A549 (cell line): ENCODE results near the gene LRRFIP2. TPM values are rescaled to one million over a fixed set of nuclear protein-coding genes. Genes with fewer than 3 reads are reported as not detected.
A peak's percentile ranks its signal among the peaks of the same experiment; 100 is the strongest.

Source experiments
- ATAC-seq, 2 experiments: fragments of 200-7000 bp in 1 of 2; fragments of >200 bp in 1 of 2; cut with Nextera tagmentation in 1 of 2; cut with Tn5 transposase in 1 of 2; 3 replicates each; pipeline versions ENCODE4 v1.8.0 to v1.9.1; 2018 to 2020; ENCODE audit warnings: mild to moderate bottlenecking in 1 of 2, moderate library complexity in 1 of 2
- CTCF ChIA-PET: fragments of 300-600 bp; sonication (Branson Sonifier 250); formaldehyde crosslinking; extraction: SDS; loops from one replicate; lab custom pipeline; 2021; ENCODE audit warnings: antibody characterized with exemption, inconsistent platforms; lab: Yijun Ruan, JAX
- POLR2A ChIA-PET: fragments of 350-600 bp; formaldehyde crosslinking; extraction: SDS; loops from one replicate; lab custom pipeline; 2021; ENCODE audit warnings: antibody characterized with exemption, inconsistent platforms; lab: Yijun Ruan, JAX
- DNase-seq, 2 experiments: peaks; one replicate each; pipeline versions ENCODE4 v3.0.0 to v3.0.0-alpha.2; 2011 to 2016; ENCODE audit warnings: low read depth in 1 of 2, low spot score in 1 of 2
- FAIRE-seq: peaks from 2 replicates; lab custom pipeline; 2011; peaks lifted over from hg19 to GRCh38; lab: Jason Lieb, UNC
- H3K27ac ChIP-seq, 2 experiments: fragments of >200 bp; sonication (Bioruptor Twin); formaldehyde crosslinking; 3 replicates each; pipeline ENCODE4 v1.5.1; 2016 to 2017
- H3K4me1 ChIP-seq: fragments of >200 bp; sonication (Bioruptor Twin); formaldehyde crosslinking; 3 replicates; pipeline ENCODE4 v1.6.1; 2016
- H3K4me2 ChIP-seq: fragments of >200 bp; sonication (Bioruptor Twin); formaldehyde crosslinking; 3 replicates; pipeline ENCODE4 v1.6.1; 2016
- H3K4me3 ChIP-seq: fragments of >200 bp; sonication (Bioruptor Twin); formaldehyde crosslinking; 3 replicates; pipeline ENCODE4 v1.5.1; 2016
- H3K9me3 ChIP-seq: fragments of >200 bp; sonication (Bioruptor Twin); formaldehyde crosslinking; 3 replicates; pipeline ENCODE4 v1.6.1; 2016
- BHLHE40 ChIP-seq: IDR thresholded peaks from 2 replicates; pipeline ENCODE4 v1.6.1; 2012; ENCODE audit warnings: low read depth, low read length, inconsistent platforms
- CEBPB ChIP-seq, 2 experiments: fragments of >200 bp in 1 of 2; sonication (Bioruptor Twin) in 1 of 2; formaldehyde crosslinking in 1 of 2; IDR thresholded peaks; 2 replicates each; pipeline ENCODE4 v1.6.1; 2012 to 2016
- CHD4 ChIP-seq: fragments of 200-600 bp; sonication (generic); IDR thresholded peaks from 2 replicates; pipeline ENCODE4 v1.6.1; 2016; ENCODE audit warnings: antibody characterized with exemption, mild to moderate bottlenecking, borderline replicate concordance
- EHF ChIP-seq: fragments of 250-450 bp; sonication (Bioruptor Pico); IDR thresholded peaks from 2 replicates; pipeline ENCODE4 v1.5.0; 2020; ENCODE audit warnings: mild to moderate bottlenecking
- EP300 ChIP-seq, 2 experiments: fragments of >200 bp; sonication (Bioruptor Twin); formaldehyde crosslinking; IDR thresholded peaks; 2 replicates in 1 of 2; 3 replicates in 1 of 2; pipeline ENCODE4 v1.6.1; 2016 to 2017
- GATA3 ChIP-seq: IDR thresholded peaks from 2 replicates; pipeline ENCODE4 v1.6.1; 2012; ENCODE audit warnings: borderline replicate concordance
- HOXB13 ChIP-seq: fragments of 250-450 bp; sonication (Bioruptor Pico); IDR thresholded peaks from 2 replicates; pipeline ENCODE4 v1.5.0; 2020; ENCODE audit warnings: low read depth, mild to moderate bottlenecking, moderate library complexity
- JUNB ChIP-seq: fragments of >200 bp; sonication (Bioruptor Twin); formaldehyde crosslinking; IDR thresholded peaks from 2 replicates; pipeline ENCODE4 v1.6.1; 2016
- KDM5A ChIP-seq: fragments of 200-600 bp; sonication (generic); IDR thresholded peaks from 2 replicates; pipeline ENCODE4 v1.6.1; 2016; ENCODE audit warnings: antibody characterized with exemption, mild to moderate bottlenecking
- MAFK ChIP-seq: fragments of 450-650 bp; IDR thresholded peaks from 2 replicates; pipeline ENCODE4 v1.6.1; 2014; ENCODE audit not compliant: partially characterized antibody
- MAZ ChIP-seq: fragments of 150-350 bp; IDR thresholded peaks from 2 replicates; pipeline ENCODE4 v1.6.1; 2014; ENCODE audit warnings: antibody characterized with exemption, low read depth, low read length, borderline replicate concordance
- RCOR1 ChIP-seq: fragments of 150-350 bp; IDR thresholded peaks from 2 replicates; pipeline ENCODE4 v1.6.1; 2014; ENCODE audit warnings: antibody characterized with exemption, low read length, low read depth
- RNF2 ChIP-seq: fragments of 200-600 bp; sonication (generic); IDR thresholded peaks from 2 replicates; pipeline ENCODE4 v1.6.1; 2016; ENCODE audit warnings: low read depth, mild to moderate bottlenecking, antibody characterized with exemption, moderate library complexity, borderline replicate concordance
- SMC3 ChIP-seq: fragments of >200 bp; sonication (Bioruptor Twin); formaldehyde crosslinking; IDR thresholded peaks from 3 replicates; pipeline ENCODE4 v1.6.1; 2018; ENCODE audit warnings: inconsistent platforms
- TFCP2L1 ChIP-seq: fragments of 250-450 bp; sonication (Bioruptor Pico); IDR thresholded peaks from 2 replicates; pipeline ENCODE4 v1.5.0; 2021; ENCODE audit warnings: mild to moderate bottlenecking
- ZC3H11A ChIP-seq: fragments of 450-650 bp; IDR thresholded peaks from 2 replicates; pipeline ENCODE4 v1.6.1; 2014; ENCODE audit warnings: antibody characterized with exemption, mild to moderate bottlenecking
- ZSCAN20 ChIP-seq: fragments of 250-450 bp; sonication (Bioruptor Pico); IDR thresholded peaks from 2 replicates; pipeline ENCODE4 v1.8.0; 2022; ENCODE audit warnings: mild to moderate bottlenecking, moderate library complexity
- WGBS: methylation state at CpG from one replicate; pipeline ENCODE4 v1.1.6; 2017; ENCODE audit errors: missing lambda C conversion rate; 5-methylcytosine and 5-hydroxymethylcytosine counted together
- polyA plus RNA-seq, 4 experiments: library from polyadenylated mRNA; depleted of rRNA in 3 of 4; stranded (reverse); fragments of >200 nt; fragmentation: RNase III in 1 of 4; extraction: RNeasy Plus Mini Kit Qiagen cat#74134 plus additional on column Dnase treatment in 1 of 4; gene quantifications; 2 replicates in 3 of 4; 3 replicates in 1 of 4; pipeline ENCODE4 v1.2.3, GENCODE V29; 2011 to 2017
- TF ChIP-seq, protein P1 (sequence below): fragments of 250-450 bp; sonication (Bioruptor Pico); IDR thresholded peaks from 2 replicates; pipeline ENCODE4 v1.5.0; 2020; ENCODE audit warnings: low read depth, mild to moderate bottlenecking, moderate library complexity
- TF ChIP-seq, protein P2 (sequence below): IDR thresholded peaks from 2 replicates; pipeline ENCODE4 v1.6.1; 2012; ENCODE audit warnings: low read depth, borderline replicate concordance
- TF ChIP-seq, protein P3 (sequence below): fragments of 150-350 bp; IDR thresholded peaks from 2 replicates; pipeline ENCODE4 v1.6.1; 2014; ENCODE audit warnings: low read depth, mild to moderate bottlenecking, low read length
- TF ChIP-seq, protein P4 (sequence below): IDR thresholded peaks from 2 replicates; pipeline ENCODE4 v1.6.1; 2012
- TF ChIP-seq, protein P5 (sequence below): fragments of 450-650 bp; IDR thresholded peaks from 2 replicates; pipeline ENCODE4 v1.6.1; 2014; ENCODE audit warnings: antibody characterized with exemption
- TF ChIP-seq, protein P6 (sequence below): fragments of >200 bp; sonication (Bioruptor Twin); formaldehyde crosslinking; IDR thresholded peaks from 2 replicates; pipeline ENCODE4 v1.6.1; 2016

The LRRFIP2 gene
- polyA plus RNA-seq, 2 of the 4 experiments (the other 2 are of a cell fraction) = 48.0 to 66.4 TPM

DNA sequence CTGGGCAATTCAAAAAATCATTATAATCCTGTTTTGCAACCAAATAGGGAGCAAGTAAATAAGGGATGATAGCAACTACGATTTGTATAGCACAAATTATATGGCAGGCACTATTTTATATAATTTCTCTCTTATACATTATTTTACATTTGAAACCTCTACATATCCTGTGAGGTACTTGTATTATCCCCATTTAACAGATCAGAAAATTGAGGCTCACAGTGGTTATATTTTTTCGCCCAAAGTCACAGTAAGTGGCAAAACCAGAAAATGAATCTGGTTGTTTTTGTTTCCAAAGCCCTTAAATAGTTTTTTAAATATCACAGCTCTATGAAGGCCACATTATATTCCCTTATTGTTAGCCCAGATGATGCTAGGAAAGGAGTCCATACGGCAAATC, 106.8 kb downstream of the LRRFIP2 start:
- no peak for ATAC-seq
- Histone ChIP-seq H3K27ac (no peak overlapping the region), H3K4me2 (no peak overlapping the region), H3K4me3 (no peak overlapping the region), H3K4me1 (0 out of 3 replicates have a peak, but pooled peaks cover 9% of the 10 kb centered on the region), H3K9me3 (no peaks in the 10 kb centered on the region)
- POLR2A ChIA-PET = no interaction called here
- TF ChIP-seq EHF (CRISPR knock-in tag) (no peak), TFCP2L1 (CRISPR knock-in tag) (no peak), MAZ (no peak), EP300 (IDR thresholded peaks at IDR 0.05) (no peak), RNF2 (no peak)
- TF ChIP-seq, protein P1, sequence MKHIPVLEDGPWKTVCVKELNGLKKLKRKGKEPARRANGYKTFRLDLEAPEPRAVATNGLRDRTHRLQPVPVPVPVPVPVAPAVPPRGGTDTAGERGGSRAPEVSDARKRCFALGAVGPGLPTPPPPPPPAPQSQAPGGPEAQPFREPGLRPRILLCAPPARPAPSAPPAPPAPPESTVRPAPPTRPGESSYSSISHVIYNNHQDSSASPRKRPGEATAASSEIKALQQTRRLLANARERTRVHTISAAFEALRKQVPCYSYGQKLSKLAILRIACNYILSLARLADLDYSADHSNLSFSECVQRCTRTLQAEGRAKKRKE = no peak
- 88% methylated on average over 3 of the region's 3 CpGs for WGBS
- no peak for DNase-seq
- no peak for FAIRE-seq
- CTCF ChIA-PET = interaction anchor here (1.5 kb wide), 1 partner anchor 144 kb away, joined by 3 read pairs; no protein-coding TSS in a partner anchor

DNA sequence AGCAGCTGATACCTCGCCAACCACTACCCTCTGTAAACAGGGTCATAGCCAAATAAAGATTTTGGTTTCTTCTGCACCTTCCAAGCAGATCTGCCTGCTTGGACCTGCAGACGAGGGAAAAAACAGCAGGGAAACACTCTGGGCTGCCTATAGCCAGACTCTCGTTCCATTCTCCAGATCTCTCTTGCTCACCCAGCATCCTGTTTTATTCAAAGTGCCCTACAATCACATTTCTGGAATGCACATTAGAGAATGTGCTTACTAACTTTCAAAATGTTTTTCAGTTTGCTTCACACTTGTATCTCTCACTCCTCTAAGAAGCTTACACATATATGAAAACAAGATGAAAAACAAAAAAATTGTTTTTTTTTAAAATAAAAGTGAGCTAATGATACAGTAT, 109.6 kb downstream of the LRRFIP2 start:
- no peak overlapping the region for H3K4me2 ChIP-seq
- no peak for FAIRE-seq
- WGBS = 94% methylated on average over 3 of the region's 3 CpGs
- TF ChIP-seq, protein P2, sequence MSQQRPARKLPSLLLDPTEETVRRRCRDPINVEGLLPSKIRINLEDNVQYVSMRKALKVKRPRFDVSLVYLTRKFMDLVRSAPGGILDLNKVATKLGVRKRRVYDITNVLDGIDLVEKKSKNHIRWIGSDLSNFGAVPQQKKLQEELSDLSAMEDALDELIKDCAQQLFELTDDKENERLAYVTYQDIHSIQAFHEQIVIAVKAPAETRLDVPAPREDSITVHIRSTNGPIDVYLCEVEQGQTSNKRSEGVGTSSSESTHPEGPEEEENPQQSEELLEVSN = no peak
- TF ChIP-seq GATA3 (no peak), JUNB (no peak), ZSCAN20 (no peak)
- TF ChIP-seq, protein P3, sequence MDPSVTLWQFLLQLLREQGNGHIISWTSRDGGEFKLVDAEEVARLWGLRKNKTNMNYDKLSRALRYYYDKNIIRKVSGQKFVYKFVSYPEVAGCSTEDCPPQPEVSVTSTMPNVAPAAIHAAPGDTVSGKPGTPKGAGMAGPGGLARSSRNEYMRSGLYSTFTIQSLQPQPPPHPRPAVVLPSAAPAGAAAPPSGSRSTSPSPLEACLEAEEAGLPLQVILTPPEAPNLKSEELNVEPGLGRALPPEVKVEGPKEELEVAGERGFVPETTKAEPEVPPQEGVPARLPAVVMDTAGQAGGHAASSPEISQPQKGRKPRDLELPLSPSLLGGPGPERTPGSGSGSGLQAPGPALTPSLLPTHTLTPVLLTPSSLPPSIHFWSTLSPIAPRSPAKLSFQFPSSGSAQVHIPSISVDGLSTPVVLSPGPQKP = no peak
- TF ChIP-seq, protein P4, sequence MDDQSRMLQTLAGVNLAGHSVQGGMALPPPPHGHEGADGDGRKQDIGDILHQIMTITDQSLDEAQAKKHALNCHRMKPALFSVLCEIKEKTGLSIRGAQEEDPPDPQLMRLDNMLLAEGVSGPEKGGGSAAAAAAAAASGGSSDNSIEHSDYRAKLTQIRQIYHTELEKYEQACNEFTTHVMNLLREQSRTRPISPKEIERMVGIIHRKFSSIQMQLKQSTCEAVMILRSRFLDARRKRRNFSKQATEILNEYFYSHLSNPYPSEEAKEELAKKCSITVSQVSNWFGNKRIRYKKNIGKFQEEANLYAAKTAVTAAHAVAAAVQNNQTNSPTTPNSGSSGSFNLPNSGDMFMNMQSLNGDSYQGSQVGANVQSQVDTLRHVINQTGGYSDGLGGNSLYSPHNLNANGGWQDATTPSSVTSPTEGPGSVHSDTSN = no peak
- TF ChIP-seq, all 56 proteins: peak for 0
- ChIA-PET CTCF (interaction anchor here (0.8 to 1.9 kb wide), 2 partner anchors 13 to 148 kb away, joined by 3 to 6 read pairs; no protein-coding TSS in a partner anchor), POLR2A (no interaction called here)
- Histone ChIP-seq H3K4me3 (no peak overlapping the region), H3K4me1 (0 out of 3 replicates have a peak, but pooled peaks cover 9% of the 10 kb centered on the region), H3K9me3 (no peaks in the 10 kb centered on the region), H3K27ac (no peak overlapping the region)
- ATAC-seq = no peak
- DNase-seq = no peak

DNA sequence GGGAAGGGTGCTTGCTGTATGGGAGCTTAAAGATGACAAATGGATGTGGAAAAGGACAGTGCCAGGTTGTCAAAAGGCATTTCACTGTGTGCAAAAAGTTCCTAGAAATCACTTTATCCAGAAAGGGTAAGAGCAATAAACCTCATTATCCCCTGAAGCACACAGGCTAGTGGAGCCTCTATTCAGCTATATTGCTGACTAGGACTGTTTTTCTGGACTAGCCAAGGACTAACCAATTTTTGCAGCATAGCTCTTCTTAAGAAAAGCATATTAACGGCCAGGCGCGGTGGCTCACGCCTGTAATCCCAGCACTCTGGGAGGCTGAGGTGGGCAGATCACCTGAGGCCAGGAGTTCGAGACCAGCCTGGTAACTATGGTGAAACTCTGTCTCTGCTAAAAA, 116.3 kb downstream of the LRRFIP2 start:
- 92% methylated on average over 5 of the region's 5 CpGs for WGBS
- ChIA-PET POLR2A (no interaction called here), CTCF (interaction anchor here (0.5 to 1.4 kb wide), 2 partner anchors 12 to 76 kb away, joined by 3 read pairs; no protein-coding TSS in a partner anchor)
- TF ChIP-seq, protein P1 = no peak
- peak; percentile 72 for TF ChIP-seq MAFK
- no peak overlapping the region for H3K4me3 ChIP-seq
- H3K4me2 ChIP-seq = no peak overlapping the region
- peaks cover 16% of the 10 kb centered on the region for H3K4me1 ChIP-seq
- ATAC-seq (no peak), DNase-seq (no peak), FAIRE-seq (no peak)
- H3K9me3 ChIP-seq = no peaks in the 10 kb centered on the region
- no peak overlapping the region for H3K27ac ChIP-seq

DNA sequence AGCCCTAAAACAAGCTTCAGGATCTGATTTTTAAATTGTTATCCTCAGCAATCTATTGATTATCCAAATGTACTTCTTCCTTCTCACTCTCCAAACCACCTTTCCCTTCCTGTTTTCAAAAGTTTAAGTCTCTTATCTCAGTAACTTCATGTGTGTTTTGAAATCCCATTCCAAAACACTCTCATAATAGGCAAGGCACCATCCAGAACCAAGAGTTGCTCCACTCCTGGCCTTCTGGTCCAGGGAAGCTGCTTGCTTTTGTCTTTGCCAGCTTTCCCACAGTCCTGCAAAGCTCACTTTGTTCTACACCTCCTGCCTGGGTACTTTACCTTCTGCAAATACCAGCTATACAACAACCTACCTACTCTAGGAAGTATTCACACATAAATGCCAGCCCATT, 117.6 kb downstream of the LRRFIP2 start:
- Histone ChIP-seq H3K27ac (no peak overlapping the region), H3K4me3 (no peak overlapping the region), H3K4me2 (no peak overlapping the region), H3K4me1 (peaks cover 16% of the 10 kb centered on the region), H3K9me3 (no peaks in the 10 kb centered on the region)
- POLR2A ChIA-PET = no interaction called here
- ATAC-seq = no peak; a peak in 1 of 6 replicates
- no peak for FAIRE-seq
- CTCF ChIA-PET = interaction anchor here (0.6 to 1.0 kb wide), 2 partner anchors 151 to 156 kb away, joined by 4 read pairs; no protein-coding TSS in a partner anchor
- no peak for DNase-seq
- no peak for TF ChIP-seq SMC3
- TF ChIP-seq, protein P5, sequence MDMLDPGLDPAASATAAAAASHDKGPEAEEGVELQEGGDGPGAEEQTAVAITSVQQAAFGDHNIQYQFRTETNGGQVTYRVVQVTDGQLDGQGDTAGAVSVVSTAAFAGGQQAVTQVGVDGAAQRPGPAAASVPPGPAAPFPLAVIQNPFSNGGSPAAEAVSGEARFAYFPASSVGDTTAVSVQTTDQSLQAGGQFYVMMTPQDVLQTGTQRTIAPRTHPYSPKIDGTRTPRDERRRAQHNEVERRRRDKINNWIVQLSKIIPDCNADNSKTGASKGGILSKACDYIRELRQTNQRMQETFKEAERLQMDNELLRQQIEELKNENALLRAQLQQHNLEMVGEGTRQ = no peak
- TF ChIP-seq JUNB = no peak
- TF ChIP-seq KDM5A = no peak
- no peak for TF ChIP-seq BHLHE40
- TF ChIP-seq CHD4 = no peak
- no peak for TF ChIP-seq ZC3H11A
- no peak for TF ChIP-seq RCOR1
- no peak for TF ChIP-seq RNF2
- no peak for TF ChIP-seq HOXB13 (CRISPR knock-in tag)
- TF ChIP-seq CEBPB (IDR thresholded peaks at IDR 0.05) = no peak
- TF ChIP-seq, protein P6, sequence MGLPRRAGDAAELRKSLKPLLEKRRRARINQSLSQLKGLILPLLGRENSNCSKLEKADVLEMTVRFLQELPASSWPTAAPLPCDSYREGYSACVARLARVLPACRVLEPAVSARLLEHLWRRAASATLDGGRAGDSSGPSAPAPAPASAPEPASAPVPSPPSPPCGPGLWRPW = no peak
